PFSK-1 (cell line): Measurements from ENCODE around the gene PCED1A.

Experiments
- FOXP2 ChIP-seq: optimal IDR thresholded peaks from 2 replicates; pipeline ENCODE3; 2011; ENCODE audit warnings: borderline replicate concordance, control low read depth, inconsistent platforms; ENCODE audit not compliant: insufficient read depth; ENCODE audit errors: extremely low read length, extremely low read depth
- POLR2AphosphoS5 ChIP-seq: IDR thresholded peaks from 2 replicates; pipeline ENCODE4 v1.6.1; 2012; ENCODE audit warnings: low read depth, mild to moderate bottlenecking, control low read depth, low read length, moderate library complexity
- REST ChIP-seq, 2 experiments: IDR thresholded peaks; 2 replicates each; pipeline versions ENCODE4 v1.6.1 to v1.8.0; 2011 to 2012; ENCODE audit warnings: low read depth in 2 of 2, low read length in 2 of 2, control low read depth in 1 of 2, inconsistent platforms in 1 of 2, mild to moderate bottlenecking in 1 of 2, moderate library complexity in 1 of 2; ENCODE audit not compliant: insufficient read depth in 1 of 2
- SIN3A ChIP-seq: IDR thresholded peaks from 2 replicates; pipeline ENCODE4 v1.6.1; 2012; ENCODE audit warnings: mild to moderate bottlenecking, low read length, moderate library complexity, borderline replicate concordance; ENCODE audit not compliant: insufficient read depth
- TAF1 ChIP-seq: IDR thresholded peaks from 2 replicates; pipeline ENCODE4 v1.6.1; 2012; ENCODE audit warnings: low read length, control low read depth, borderline replicate concordance; ENCODE audit not compliant: insufficient read depth

PCED1A gene

GRCh38 chr20:2817891-2818595 is 22.4 kb downstream of the PCED1A start:
- TF ChIP-seq SIN3A (no peak), REST (IDR thresholded peaks at IDR 0.05; ENCODE audit: insufficient read depth in 1 of 2, low read depth in 2 of 2, low read length in 2 of 2) (no peak), POLR2AphosphoS5 (no peak), TAF1 (no peak), FOXP2 (no peak)

GRCh38 chr20:2817341-2817726 is 23.1 kb downstream of the PCED1A start:
- no peak for TF ChIP-seq REST (IDR thresholded peaks at IDR 0.05; ENCODE audit: insufficient read depth in 1 of 2, low read depth in 2 of 2, low read length in 2 of 2)
- no peak for TF ChIP-seq TAF1
- no peak for TF ChIP-seq FOXP2
- TF ChIP-seq SIN3A, result no peak
- no peak for TF ChIP-seq POLR2AphosphoS5

DNA sequence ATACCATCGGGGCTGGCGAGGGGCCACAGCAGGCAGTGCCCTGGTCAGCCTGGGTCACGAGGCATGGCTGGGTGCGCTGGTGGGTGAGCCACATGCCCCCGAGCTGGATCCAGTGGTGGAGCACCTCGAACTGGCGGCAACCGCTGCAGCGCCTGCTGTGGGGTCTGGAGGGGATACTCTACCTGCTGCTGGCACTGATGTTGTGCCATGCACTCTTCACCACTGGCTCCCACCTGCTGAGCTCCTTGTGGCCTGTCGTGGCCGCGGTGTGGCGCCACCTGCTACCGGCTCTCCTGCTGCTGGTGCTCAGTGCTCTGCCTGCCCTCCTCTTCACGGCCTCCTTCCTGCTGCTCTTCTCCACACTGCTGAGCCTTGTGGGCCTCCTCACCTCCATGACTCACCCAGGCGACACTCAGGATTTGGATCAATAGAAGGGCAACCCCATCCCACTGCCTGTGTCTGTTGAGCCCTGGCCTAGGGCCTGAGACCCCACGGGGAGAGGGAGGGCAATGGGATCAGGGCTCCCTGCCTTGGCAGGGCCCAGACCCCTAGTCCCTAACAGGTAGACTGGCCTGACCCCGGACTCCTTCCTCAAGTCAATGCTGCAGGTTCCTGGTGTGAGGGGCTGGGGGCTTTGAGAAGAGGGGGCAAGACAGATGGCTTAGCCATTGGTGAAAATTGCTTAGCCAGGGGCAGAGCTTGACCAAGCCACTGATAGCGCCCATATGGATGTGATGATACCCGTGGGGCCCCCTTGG is 23.7 kb downstream of the PCED1A start:
- TF ChIP-seq REST (IDR thresholded peaks at IDR 0.05; ENCODE audit: insufficient read depth in 1 of 2, low read depth in 2 of 2, low read length in 2 of 2), result no peak
- TF ChIP-seq SIN3A, result no peak
- TF ChIP-seq TAF1, result no peak
- no peak for TF ChIP-seq FOXP2
- no peak for TF ChIP-seq POLR2AphosphoS5

DNA sequence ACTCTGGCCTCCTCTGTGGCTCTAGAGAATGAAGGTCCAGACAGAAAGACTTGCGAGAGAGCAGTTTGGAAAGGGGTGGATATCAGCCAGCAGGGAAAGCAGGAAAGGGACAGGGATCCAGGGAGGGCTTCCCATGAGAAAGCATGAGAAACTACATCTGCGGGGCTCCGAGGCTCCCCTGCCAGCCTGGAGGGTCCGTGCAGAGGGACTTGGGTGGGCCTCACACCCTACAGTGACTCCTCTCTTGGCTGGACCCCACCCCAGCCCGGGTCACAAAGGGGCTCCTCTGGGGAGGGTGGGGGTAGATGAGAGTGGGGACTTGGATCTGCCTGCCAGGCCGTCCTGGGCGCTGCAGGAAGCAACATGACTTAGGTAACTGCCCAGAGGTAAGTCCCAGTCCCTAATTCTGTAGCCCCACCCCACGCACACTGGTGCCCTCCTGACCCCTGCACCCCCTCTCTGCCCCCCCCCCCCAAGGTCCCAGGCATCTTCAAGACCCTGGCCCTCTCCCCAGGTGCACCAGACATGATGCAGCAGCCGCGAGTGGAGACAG is 24.3 kb downstream of the PCED1A start, which contains the start of gene TMEM239:
Gene TMEM239 (plus strand): TSS at position 335 of the 553 bp plus-strand sequence. CDS start 191 bp downstream, at position 526.
- TF ChIP-seq REST (IDR thresholded peaks at IDR 0.05; ENCODE audit: insufficient read depth in 1 of 2, low read depth in 2 of 2, low read length in 2 of 2) (no peak), POLR2AphosphoS5 (no peak), FOXP2 (no peak), SIN3A (no peak), TAF1 (no peak)
